K562 (cell line): ENCODE results near the gene SAE1. TPM values are rescaled to one million over a fixed set of nuclear protein-coding genes. Genes with fewer than 3 reads are reported as not detected.

Experiments
- DMBX1 ChIP-seq: fragments of 250-450 bp; sonication (Bioruptor Pico); IDR thresholded peaks from 2 replicates; pipeline ENCODE4 v1.8.0; 2022; ENCODE audit warnings: inconsistent platforms, mild to moderate bottlenecking, moderate library complexity, borderline replicate concordance
- FOXK2 ChIP-seq, 2 experiments: fragments of 450-650 bp; IDR thresholded peaks in 1 of 2; conservative IDR thresholded peaks in 1 of 2; 2 replicates each; pipeline ENCODE4 v1.6.1; 2016; ENCODE audit warnings: low read depth in 2 of 2, mild to moderate bottlenecking in 1 of 2
- PML ChIP-seq: IDR thresholded peaks from 2 replicates; pipeline ENCODE4 v1.6.1; 2012; ENCODE audit warnings: low read length, inconsistent platforms
- RBFOX2 ChIP-seq: fragments of 200-400 bp; formaldehyde crosslinking; IDR thresholded peaks from 2 replicates; pipeline ENCODE4 v1.6.1; 2017; ENCODE audit warnings: low read depth, mild to moderate bottlenecking, low read length, moderate library complexity
- SAP30 ChIP-seq: fragments of 200-600 bp; sonication (generic); IDR thresholded peaks from 2 replicates; pipeline ENCODE4 v1.6.1; 2012; ENCODE audit warnings: borderline replicate concordance, low read depth, mild to moderate bottlenecking, moderate library complexity, low read length, control low read depth, inconsistent platforms; ENCODE audit not compliant: insufficient read depth, poor library complexity, severe bottlenecking
- ZNF212 ChIP-seq: fragments of 450-650 bp; formaldehyde crosslinking; IDR thresholded peaks from 2 replicates; pipeline ENCODE4 v1.4.0; 2020; ENCODE audit warnings: mild to moderate bottlenecking
- polyA plus RNA-seq, 8 experiments: library from polyadenylated mRNA; depleted of rRNA in 4 of 8; stranded (reverse) in 5 of 8; unstranded in 3 of 8; fragments of >200 nt; fragmentation: Nextera tagmentation in 2 of 8; fragmentation: Illumina TruSeq in 1 of 8; extraction: Ambion mirVana in 2 of 8; extraction: Trizol in 1 of 8; gene quantifications; 2 replicates each; pipeline versions ENCODE4 v1.2.1 to v1.2.3, GENCODE V29; 2011 to 2014; ENCODE audit warnings: inconsistent platforms in 1 of 8, missing spikeins in 1 of 8
- total RNA-seq, 7 experiments: library from RNA; depleted of rRNA in 6 of 7; stranded (reverse); fragments of >200 nt in 6 of 7; fragmentation: Illumina TruSeq in 2 of 7; extraction: Trizol in 2 of 7; gene quantifications; 2 replicates each; pipeline versions ENCODE4 v1.2.1 to v1.2.3, GENCODE V29; 2011 to 2021; ENCODE audit warnings: low replicate concordance in 1 of 7
- TF ChIP-seq, protein P1 (sequence below): sonication (generic); formaldehyde crosslinking; IDR thresholded peaks from 2 replicates; pipeline ENCODE4 v1.8.1; 2023; ENCODE audit warnings: missing genetic modification reagents, mild to moderate bottlenecking, borderline replicate concordance
- TF ChIP-seq, protein P2 (sequence below): fragments of 250-450 bp; sonication (Bioruptor Pico); IDR thresholded peaks from 2 replicates; pipeline ENCODE4 v1.4.0; 2020
- TF ChIP-seq, protein P3 (sequence below): fragments of 250-450 bp; sonication (Bioruptor Pico); IDR thresholded peaks from 2 replicates; pipeline ENCODE4 v1.8.0; 2021; ENCODE audit warnings: moderate library complexity, mild to moderate bottlenecking, inconsistent platforms
- TF ChIP-seq, protein P4 (sequence below), 2 experiments: fragments of 200-800 bp in 1 of 2; sonication (Bioruptor generic) in 1 of 2; sonication (generic) in 1 of 2; formaldehyde crosslinking in 1 of 2; IDR thresholded peaks in 1 of 2; conservative IDR thresholded peaks in 1 of 2; 2 replicates each; pipeline versions ENCODE4 v1.5.0 to v1.6.1; 2016 to 2020; ENCODE audit warnings: missing compliant biosample characterization in 1 of 2, missing genetic modification characterization in 1 of 2, missing genetic modification reagents in 1 of 2
- TF ChIP-seq, protein P5 (sequence below): fragments of 450-650 bp; IDR thresholded peaks from one replicate; pipeline ENCODE4 v1.6.1; 2018; ENCODE audit warnings: mild to moderate bottlenecking, moderate library complexity; ENCODE audit not compliant: partially characterized antibody

The SAE1 gene
- total and polyA plus RNA-seq, 9 of the 15 experiments (the other 6 are each of a cell fraction or from before 2014, with no cell fraction given) = 82.8 to 299 (median 217) TPM

DNA sequence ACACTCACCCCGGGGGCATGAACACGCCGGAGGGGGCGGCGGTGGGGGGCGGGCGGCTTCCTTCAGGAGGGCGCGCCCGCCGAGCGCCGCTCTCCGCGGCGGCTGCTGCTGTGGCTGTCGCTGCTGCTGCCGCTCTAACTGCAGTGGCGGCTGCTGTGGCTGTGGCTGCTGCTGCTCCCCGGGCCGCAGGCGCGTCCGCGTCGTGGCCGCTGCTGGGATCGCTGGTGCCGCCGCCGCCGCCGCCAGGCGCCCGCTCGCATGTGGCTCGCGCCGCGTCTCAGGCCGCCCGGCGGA lies 100.2 kb downstream of the SAE1 start, which contains the start of gene BBC3 (continued):
- TF ChIP-seq, protein P1, sequence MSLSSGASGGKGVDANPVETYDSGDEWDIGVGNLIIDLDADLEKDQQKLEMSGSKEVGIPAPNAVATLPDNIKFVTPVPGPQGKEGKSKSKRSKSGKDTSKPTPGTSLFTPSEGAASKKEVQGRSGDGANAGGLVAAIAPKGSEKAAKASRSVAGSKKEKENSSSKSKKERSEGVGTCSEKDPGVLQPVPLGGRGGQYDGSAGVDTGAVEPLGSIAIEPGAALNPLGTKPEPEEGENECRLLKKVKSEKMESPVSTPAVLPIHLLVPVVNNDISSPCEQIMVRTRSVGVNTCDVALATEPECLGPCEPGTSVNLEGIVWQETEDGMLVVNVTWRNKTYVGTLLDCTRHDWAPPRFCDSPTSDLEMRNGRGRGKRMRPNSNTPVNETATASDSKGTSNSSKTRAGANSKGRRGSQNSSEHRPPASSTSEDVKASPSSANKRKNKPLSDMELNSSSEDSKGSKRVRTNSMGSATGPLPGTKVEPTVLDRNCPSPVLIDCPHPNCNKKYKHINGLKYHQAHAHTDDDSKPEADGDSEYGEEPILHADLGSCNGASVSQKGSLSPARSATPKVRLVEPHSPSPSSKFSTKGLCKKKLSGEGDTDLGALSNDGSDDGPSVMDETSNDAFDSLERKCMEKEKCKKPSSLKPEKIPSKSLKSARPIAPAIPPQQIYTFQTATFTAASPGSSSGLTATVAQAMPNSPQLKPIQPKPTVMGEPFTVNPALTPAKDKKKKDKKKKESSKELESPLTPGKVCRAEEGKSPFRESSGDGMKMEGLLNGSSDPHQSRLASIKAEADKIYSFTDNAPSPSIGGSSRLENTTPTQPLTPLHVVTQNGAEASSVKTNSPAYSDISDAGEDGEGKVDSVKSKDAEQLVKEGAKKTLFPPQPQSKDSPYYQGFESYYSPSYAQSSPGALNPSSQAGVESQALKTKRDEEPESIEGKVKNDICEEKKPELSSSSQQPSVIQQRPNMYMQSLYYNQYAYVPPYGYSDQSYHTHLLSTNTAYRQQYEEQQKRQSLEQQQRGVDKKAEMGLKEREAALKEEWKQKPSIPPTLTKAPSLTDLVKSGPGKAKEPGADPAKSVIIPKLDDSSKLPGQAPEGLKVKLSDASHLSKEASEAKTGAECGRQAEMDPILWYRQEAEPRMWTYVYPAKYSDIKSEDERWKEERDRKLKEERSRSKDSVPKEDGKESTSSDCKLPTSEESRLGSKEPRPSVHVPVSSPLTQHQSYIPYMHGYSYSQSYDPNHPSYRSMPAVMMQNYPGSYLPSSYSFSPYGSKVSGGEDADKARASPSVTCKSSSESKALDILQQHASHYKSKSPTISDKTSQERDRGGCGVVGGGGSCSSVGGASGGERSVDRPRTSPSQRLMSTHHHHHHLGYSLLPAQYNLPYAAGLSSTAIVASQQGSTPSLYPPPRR (CRISPR knock-in tag) = 0 out of 2 replicates have a peak, but pooled peaks have one; percentile 10
- TF ChIP-seq PML (no peak), ZNF212 (CRISPR knock-in tag) (no peak), DMBX1 (no peak), RBFOX2 (peak; percentile 82), SAP30 (peak; percentile 17), FOXK2 (conservative IDR thresholded peaks at IDR 0.05 in 1 of 2, IDR thresholded peaks at IDR 0.05 in 1 of 2; ENCODE audit: low read depth in 2 of 2) (no peak)
- TF ChIP-seq, protein P2, sequence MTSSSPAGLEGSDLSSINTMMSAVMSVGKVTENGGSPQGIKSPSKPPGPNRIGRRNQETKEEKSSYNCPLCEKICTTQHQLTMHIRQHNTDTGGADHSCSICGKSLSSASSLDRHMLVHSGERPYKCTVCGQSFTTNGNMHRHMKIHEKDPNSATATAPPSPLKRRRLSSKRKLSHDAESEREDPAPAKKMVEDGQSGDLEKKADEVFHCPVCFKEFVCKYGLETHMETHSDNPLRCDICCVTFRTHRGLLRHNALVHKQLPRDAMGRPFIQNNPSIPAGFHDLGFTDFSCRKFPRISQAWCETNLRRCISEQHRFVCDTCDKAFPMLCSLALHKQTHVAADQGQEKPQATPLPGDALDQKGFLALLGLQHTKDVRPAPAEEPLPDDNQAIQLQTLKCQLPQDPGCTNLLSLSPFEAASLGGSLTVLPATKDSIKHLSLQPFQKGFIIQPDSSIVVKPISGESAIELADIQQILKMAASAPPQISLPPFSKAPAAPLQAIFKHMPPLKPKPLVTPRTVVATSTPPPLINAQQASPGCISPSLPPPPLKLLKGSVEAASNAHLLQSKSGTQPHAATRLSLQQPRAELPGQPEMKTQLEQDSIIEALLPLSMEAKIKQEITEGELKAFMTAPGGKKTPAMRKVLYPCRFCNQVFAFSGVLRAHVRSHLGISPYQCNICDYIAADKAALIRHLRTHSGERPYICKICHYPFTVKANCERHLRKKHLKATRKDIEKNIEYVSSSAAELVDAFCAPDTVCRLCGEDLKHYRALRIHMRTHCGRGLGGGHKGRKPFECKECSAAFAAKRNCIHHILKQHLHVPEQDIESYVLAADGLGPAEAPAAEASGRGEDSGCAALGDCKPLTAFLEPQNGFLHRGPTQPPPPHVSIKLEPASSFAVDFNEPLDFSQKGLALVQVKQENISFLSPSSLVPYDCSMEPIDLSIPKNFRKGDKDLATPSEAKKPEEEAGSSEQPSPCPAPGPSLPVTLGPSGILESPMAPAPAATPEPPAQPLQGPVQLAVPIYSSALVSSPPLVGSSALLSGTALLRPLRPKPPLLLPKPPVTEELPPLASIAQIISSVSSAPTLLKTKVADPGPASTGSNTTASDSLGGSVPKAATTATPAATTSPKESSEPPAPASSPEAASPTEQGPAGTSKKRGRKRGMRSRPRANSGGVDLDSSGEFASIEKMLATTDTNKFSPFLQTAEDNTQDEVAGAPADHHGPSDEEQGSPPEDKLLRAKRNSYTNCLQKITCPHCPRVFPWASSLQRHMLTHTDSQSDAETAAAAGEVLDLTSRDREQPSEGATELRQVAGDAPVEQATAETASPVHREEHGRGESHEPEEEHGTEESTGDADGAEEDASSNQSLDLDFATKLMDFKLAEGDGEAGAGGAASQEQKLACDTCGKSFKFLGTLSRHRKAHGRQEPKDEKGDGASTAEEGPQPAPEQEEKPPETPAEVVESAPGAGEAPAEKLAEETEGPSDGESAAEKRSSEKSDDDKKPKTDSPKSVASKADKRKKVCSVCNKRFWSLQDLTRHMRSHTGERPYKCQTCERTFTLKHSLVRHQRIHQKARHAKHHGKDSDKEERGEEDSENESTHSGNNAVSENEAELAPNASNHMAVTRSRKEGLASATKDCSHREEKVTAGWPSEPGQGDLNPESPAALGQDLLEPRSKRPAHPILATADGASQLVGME (CRISPR knock-in tag) = no peak
- TF ChIP-seq, protein P3, sequence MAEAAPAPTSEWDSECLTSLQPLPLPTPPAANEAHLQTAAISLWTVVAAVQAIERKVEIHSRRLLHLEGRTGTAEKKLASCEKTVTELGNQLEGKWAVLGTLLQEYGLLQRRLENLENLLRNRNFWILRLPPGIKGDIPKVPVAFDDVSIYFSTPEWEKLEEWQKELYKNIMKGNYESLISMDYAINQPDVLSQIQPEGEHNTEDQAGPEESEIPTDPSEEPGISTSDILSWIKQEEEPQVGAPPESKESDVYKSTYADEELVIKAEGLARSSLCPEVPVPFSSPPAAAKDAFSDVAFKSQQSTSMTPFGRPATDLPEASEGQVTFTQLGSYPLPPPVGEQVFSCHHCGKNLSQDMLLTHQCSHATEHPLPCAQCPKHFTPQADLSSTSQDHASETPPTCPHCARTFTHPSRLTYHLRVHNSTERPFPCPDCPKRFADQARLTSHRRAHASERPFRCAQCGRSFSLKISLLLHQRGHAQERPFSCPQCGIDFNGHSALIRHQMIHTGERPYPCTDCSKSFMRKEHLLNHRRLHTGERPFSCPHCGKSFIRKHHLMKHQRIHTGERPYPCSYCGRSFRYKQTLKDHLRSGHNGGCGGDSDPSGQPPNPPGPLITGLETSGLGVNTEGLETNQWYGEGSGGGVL (CRISPR knock-in tag) = no peak
- TF ChIP-seq, protein P4, sequence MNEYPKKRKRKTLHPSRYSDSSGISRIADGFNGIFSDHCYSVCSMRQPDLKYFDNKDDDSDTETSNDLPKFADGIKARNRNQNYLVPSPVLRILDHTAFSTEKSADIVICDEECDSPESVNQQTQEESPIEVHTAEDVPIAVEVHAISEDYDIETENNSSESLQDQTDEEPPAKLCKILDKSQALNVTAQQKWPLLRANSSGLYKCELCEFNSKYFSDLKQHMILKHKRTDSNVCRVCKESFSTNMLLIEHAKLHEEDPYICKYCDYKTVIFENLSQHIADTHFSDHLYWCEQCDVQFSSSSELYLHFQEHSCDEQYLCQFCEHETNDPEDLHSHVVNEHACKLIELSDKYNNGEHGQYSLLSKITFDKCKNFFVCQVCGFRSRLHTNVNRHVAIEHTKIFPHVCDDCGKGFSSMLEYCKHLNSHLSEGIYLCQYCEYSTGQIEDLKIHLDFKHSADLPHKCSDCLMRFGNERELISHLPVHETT (CRISPR knock-in tag; conservative IDR thresholded peaks at IDR 0.05 in 1 of 2, IDR thresholded peaks at IDR 0.05 in 1 of 2) = no peak
- TF ChIP-seq, protein P5, sequence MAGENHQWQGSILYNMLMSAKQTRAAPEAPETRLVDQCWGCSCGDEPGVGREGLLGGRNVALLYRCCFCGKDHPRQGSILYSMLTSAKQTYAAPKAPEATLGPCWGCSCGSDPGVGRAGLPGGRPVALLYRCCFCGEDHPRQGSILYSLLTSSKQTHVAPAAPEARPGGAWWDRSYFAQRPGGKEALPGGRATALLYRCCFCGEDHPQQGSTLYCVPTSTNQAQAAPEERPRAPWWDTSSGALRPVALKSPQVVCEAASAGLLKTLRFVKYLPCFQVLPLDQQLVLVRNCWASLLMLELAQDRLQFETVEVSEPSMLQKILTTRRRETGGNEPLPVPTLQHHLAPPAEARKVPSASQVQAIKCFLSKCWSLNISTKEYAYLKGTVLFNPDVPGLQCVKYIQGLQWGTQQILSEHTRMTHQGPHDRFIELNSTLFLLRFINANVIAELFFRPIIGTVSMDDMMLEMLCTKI = no peak
